B cell (primary cell): Measurements from ENCODE around the gene EML5. TPM values are rescaled to one million over a fixed set of nuclear protein-coding genes. Genes with fewer than 3 reads are reported as not detected.

Source experiments
- ATAC-seq: fragments of 200-7000 bp; cut with Tn5 transposase; one replicate; pipeline ENCODE4 v1.10.0; 2021; ENCODE audit warnings: low read depth, mild to moderate bottlenecking, moderate number of reproducible peaks, moderate library complexity
- CTCF ChIA-PET: fragments of 350-600 bp; sonication (Branson Sonifier 250); formaldehyde crosslinking; loops from one replicate; lab custom pipeline; 2021; ENCODE audit warnings: antibody characterized with exemption, inconsistent platforms; lab: Charles Lee
- POLR2A ChIA-PET: fragments of 350-600 bp; sonication (Branson Sonifier 250); formaldehyde crosslinking; loops from one replicate; lab custom pipeline; 2021; ENCODE audit warnings: antibody characterized with exemption; lab: Charles Lee
- DNase-seq: peaks from one replicate; pipeline ENCODE4 v3.0.0; 2013
- H2AFZ ChIP-seq: 2 replicates; pipeline ENCODE4 v1.6.1; 2012; ENCODE audit warnings: mild to moderate bottlenecking, low read depth, low read length; ENCODE audit not compliant: insufficient read depth, poor library complexity, severe bottlenecking
- H3K27ac ChIP-seq, 2 donors: 1 replicate in 1 of 2; 2 replicates in 1 of 2; pipeline ENCODE4 v1.5.1; 2012 to 2013; ENCODE audit warnings: low read length in 2 of 2, mild to moderate bottlenecking in 2 of 2, moderate library complexity in 1 of 2
- H3K27me3 ChIP-seq, 4 experiments: fragments of 200-600 bp in 1 of 4; sonication (generic) in 1 of 4; replicated peaks in 1 of 4; 1 replicate in 2 of 4; 2 replicates in 2 of 4; pipeline versions ENCODE4 v1.6.1 to v1.7.0; 2013 to 2016; ENCODE audit warnings: low read length in 3 of 4, mild to moderate bottlenecking in 2 of 4, mixed read lengths in 1 of 4, moderate library complexity in 1 of 4; ENCODE audit not compliant: insufficient read depth in 4 of 4, control insufficient read depth in 3 of 4; ENCODE audit errors: control extremely low read depth in 1 of 4
- H3K36me3 ChIP-seq, 2 experiments: replicated peaks in 1 of 2; 1 replicate in 1 of 2; 2 replicates in 1 of 2; pipeline versions ENCODE4 v1.6.1 to v1.7.1; 2013; ENCODE audit warnings: low read length in 1 of 2; ENCODE audit not compliant: insufficient read depth in 2 of 2, control insufficient read depth in 1 of 2; ENCODE audit errors: control extremely low read depth in 1 of 2, extremely low read depth in 1 of 2
- H3K4me1 ChIP-seq, 2 donors: fragments of 200-600 bp in 1 of 2; sonication (generic) in 1 of 2; 1 replicate in 1 of 2; 2 replicates in 1 of 2; pipeline versions ENCODE4 v1.5.1 to v1.6.1; 2013 to 2017; ENCODE audit warnings: low read length in 2 of 2; ENCODE audit not compliant: control insufficient read depth in 2 of 2, insufficient read depth in 2 of 2
- H3K4me2 ChIP-seq: replicated peaks from 2 replicates; pipeline ENCODE3; 2012; ENCODE audit warnings: mild to moderate bottlenecking, low read depth, low read length; ENCODE audit not compliant: poor library complexity, severe bottlenecking
- H3K4me3 ChIP-seq, 5 experiments: fragments of 200-600 bp in 1 of 5; sonication (generic) in 1 of 5; 1 replicate in 3 of 5; 2 replicates in 2 of 5; pipeline versions ENCODE4 v1.5.1 to v1.7.0; 2011 to 2016; ENCODE audit warnings: low read length in 4 of 5, mild to moderate bottlenecking in 4 of 5, low read depth in 2 of 5, control low read depth in 1 of 5, moderate library complexity in 1 of 5; ENCODE audit not compliant: insufficient read depth in 1 of 5; ENCODE audit errors: control extremely low read depth in 1 of 5, extremely low read depth in 1 of 5
- H3K79me2 ChIP-seq: fragments of 200-600 bp; sonication (generic); one replicate; pipeline ENCODE4 v1.6.0; 2016; ENCODE audit warnings: low read length; ENCODE audit not compliant: control insufficient read depth, insufficient read depth
- H3K9ac ChIP-seq: fragments of 200-600 bp; sonication (generic); 2 replicates; pipeline ENCODE4 v1.6.1; 2017; ENCODE audit warnings: mild to moderate bottlenecking, low read length, moderate library complexity
- H3K9me3 ChIP-seq, 3 donors: one replicate each; pipeline versions ENCODE4 v1.6.1 to v1.7.1; 2013; ENCODE audit warnings: low read length in 2 of 3; ENCODE audit not compliant: control insufficient read depth in 2 of 3, insufficient read depth in 1 of 3; ENCODE audit errors: control extremely low read depth in 1 of 3
- H4K20me1 ChIP-seq: 2 replicates; pipeline ENCODE4 v1.6.0; 2012; ENCODE audit warnings: mild to moderate bottlenecking, low read length; ENCODE audit not compliant: insufficient read depth, control insufficient read depth, poor library complexity, severe bottlenecking
- H3K27ac Mint-ChIP-seq: one replicate; pipeline ENCODE4 v1.8.0; 2021; ENCODE audit warnings: mixed read lengths
- H3K27me3 Mint-ChIP-seq: one replicate; pipeline ENCODE4 v1.8.0; 2021; ENCODE audit warnings: mixed read lengths
- H3K4me1 Mint-ChIP-seq: one replicate; pipeline ENCODE4 v1.8.0; 2021; ENCODE audit warnings: mixed read lengths
- H3K4me3 Mint-ChIP-seq: one replicate; pipeline ENCODE4 v1.8.0; 2021; ENCODE audit warnings: mixed read lengths
- H3K9me3 Mint-ChIP-seq: one replicate; pipeline ENCODE4 v1.8.0; 2022; ENCODE audit warnings: mixed read lengths; ENCODE audit not compliant: insufficient read depth
- CTCF ChIP-seq: fragments of 200-600 bp; IDR thresholded peaks from one replicate; pipeline ENCODE4 v1.8.0; 2022; ENCODE audit warnings: antibody characterized with exemption, mild to moderate bottlenecking
- EZH2 ChIP-seq: IDR thresholded peaks from 2 replicates; pipeline ENCODE4 v1.6.1; 2012; ENCODE audit warnings: borderline replicate concordance, low read depth, mild to moderate bottlenecking, moderate library complexity, low read length; ENCODE audit not compliant: insufficient read depth, poor library complexity, severe bottlenecking
- WGBS: methylation state at CpG from one replicate; pipeline ENCODE4 v1.1.5; 2013; ENCODE audit warnings: missing lambda C conversion rate; ENCODE audit not compliant: insufficient coverage; 5-methylcytosine and 5-hydroxymethylcytosine counted together
- intact Hi-C: fragments of 100-400 bp; cut with micrococcal nuclease; formaldehyde crosslinking; loops from one replicate; pipeline ENCODE4 v1.10.0; 2022
- polyA plus RNA-seq: library from polyadenylated mRNA; depleted of rRNA; stranded (reverse); fragments of >200 nt; gene quantifications from 2 replicates; pipeline ENCODE4 v1.2.3, GENCODE V29; 2012
- total RNA-seq, 2 donors: library from RNA; stranded (reverse); fragments of 120-200 nt in 1 of 2; gene quantifications; 1 replicate in 1 of 2; 2 replicates in 1 of 2; pipeline versions ENCODE4 v1.2.3 to v1.2.4, GENCODE V29; 2013 to 2022

Gene EML5
- total and polyA plus RNA-seq, 2 donors (not counting 1 experiment from before 2014, with no cell fraction given), result 1.7 to 6.9 TPM

DNA sequence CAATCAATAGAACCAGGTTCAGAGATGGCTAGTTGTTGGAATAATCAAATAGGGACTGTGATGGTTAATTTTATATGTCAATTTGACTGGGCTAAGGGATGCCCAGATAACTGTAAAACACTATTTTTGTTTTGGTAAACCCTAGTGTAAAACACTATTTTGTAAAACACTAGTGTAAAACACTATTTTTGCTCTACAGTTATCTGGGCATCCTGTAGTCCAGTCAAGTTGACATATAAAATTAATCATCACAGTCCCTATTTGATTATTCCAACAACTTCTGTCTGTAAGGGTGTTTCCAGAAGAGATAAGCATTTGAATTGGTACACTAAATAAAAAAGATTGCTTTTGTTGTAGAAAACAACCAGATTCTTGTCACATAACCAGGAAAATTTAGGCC lies 15.6 kb upstream of the EML5 start:
- no peak overlapping the region for H3K27ac ChIP-seq
- H2AFZ ChIP-seq, result no peak overlapping the region
- Mint-ChIP-seq H3K27me3 (peaks cover 54% of the 10 kb centered on the region), H3K4me1 (no peaks in the 10 kb centered on the region), H3K27ac (no peak overlapping the region), H3K9me3 (peaks cover 7% of the 10 kb centered on the region), H3K4me3 (no peak overlapping the region)
- H3K9ac ChIP-seq, result no peak overlapping the region
- peaks cover 0 to 24% (median 4%) of the 10 kb centered on the region in 4 experiments for H3K27me3 ChIP-seq
- peaks cover 0 to 11% (median 6%) of the 10 kb centered on the region in 3 donors for H3K9me3 ChIP-seq
- no peak overlapping the region for H3K4me3 ChIP-seq
- POLR2A ChIA-PET, result no interaction called here
- H3K4me1 ChIP-seq, result no peaks in the 10 kb centered on the region
- no peaks in the 10 kb centered on the region for H4K20me1 ChIP-seq
- H3K36me3 ChIP-seq, result no peaks in the 10 kb centered on the region
- intact Hi-C loops, result no loop called here
- no peaks in the 10 kb centered on the region for H3K79me2 ChIP-seq
- no peak for ATAC-seq
- no peak for DNase-seq
- H3K4me2 ChIP-seq, result no peak overlapping the region
- CTCF ChIA-PET, result no interaction called here
- TF ChIP-seq CTCF, result no peak
- TF ChIP-seq EZH2, result no peak

DNA sequence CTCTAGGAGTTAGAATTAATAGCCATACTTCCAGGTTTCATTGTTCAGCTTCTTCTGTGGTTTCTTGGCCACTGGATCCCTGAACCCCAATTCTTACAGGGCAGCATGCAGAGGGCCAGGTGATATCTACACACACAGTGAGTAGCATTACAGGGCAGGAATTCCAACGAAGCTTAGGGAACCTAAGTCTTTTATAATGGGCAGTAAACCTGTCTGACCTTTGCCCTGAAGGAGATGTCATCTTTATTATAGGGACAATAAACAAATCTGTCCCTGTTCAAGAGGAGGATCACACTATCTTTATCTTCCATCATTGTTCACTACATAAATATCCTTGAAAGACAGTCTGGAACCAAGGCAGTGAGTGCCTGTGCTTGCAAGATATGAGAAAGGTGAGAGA lies 11.7 kb upstream of the EML5 start:
- Histone ChIP-seq H3K27ac (no peak overlapping the region), H3K4me1 (no peaks in the 10 kb centered on the region), H3K9ac (no peak overlapping the region), H4K20me1 (no peaks in the 10 kb centered on the region), H3K79me2 (no peaks in the 10 kb centered on the region), H3K9me3 (peaks cover 0 to 11% (median 6%) of the 10 kb centered on the region in 3 donors), H3K27me3 (peaks cover 0 to 22% (median 6%) of the 10 kb centered on the region in 4 experiments), H3K4me3 (no peak overlapping the region), H3K36me3 (no peaks in the 10 kb centered on the region), H2AFZ (no peak overlapping the region), H3K4me2 (no peak overlapping the region)
- Mint-ChIP-seq H3K27ac (no peak overlapping the region), H3K27me3 (peaks cover 49% of the 10 kb centered on the region), H3K4me3 (no peak overlapping the region), H3K9me3 (peaks cover 7% of the 10 kb centered on the region), H3K4me1 (no peaks in the 10 kb centered on the region)
- ATAC-seq, result no peak
- WGBS, result no CpG with 5 or more reads among the region's 1 CpG
- DNase-seq, result no peak
- POLR2A ChIA-PET, result no interaction called here
- intact Hi-C loops, result no loop called here
- TF ChIP-seq EZH2 (no peak), CTCF (no peak)
- CTCF ChIA-PET, result no interaction called here
